HG03060 (cell line): ENCODE measurements around the gene PAK4.
"Not testable (repeated sequence)": the region's sequence is repeated elsewhere in the genome, so short reads cannot be mapped to it uniquely, and the experiment has no call there.

Experiments used
- ATAC-seq: cut with Tn5 transposase; IDR thresholded peaks from one replicate; pipeline ENCODE4 v1.9.1; 2021; ENCODE audit warnings: low read depth, moderate number of reproducible peaks; ENCODE audit not compliant: unreplicated experiment

PAK4 gene

DNA sequence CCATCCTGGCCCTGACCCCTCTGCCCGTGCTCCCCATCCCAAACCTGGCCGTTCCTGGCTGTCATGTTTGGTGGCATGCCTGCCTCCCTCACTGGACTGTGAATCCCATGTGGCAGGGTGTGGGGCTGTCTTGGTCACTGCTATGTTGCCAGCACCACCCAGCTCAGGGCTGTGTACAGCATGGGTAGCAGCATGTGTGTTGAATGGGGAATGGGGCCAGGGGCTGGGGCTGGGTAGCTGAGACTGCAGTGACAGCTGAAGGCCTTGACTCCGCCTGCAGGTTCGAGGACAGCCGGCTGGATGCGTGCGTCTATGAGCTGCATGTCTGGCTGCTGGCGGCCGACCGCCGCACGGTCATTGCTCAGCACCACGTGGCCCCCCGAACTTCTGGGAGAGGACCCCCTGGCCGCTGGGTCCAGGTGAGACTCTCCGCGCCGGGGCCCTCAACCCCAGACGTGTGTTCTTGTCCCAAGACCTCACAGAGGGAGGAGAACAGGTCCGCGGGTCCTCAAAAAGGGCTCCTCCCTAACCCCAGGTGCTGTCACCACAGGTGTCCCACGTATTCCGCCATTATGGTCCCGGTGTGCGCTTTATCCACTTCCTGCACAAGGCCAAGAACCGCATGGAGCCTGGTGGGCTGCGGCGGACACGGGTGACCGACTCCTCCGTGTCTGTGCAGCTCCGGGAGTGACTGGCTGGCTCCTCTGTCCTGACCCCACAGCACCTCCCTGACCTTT is 74.6 kb downstream of the PAK4 start:
- ATAC-seq = no peak

GRCh38 chr19:39200803-39201115 is 75.2 kb downstream of the PAK4 start:
- no peak for ATAC-seq

DNA sequence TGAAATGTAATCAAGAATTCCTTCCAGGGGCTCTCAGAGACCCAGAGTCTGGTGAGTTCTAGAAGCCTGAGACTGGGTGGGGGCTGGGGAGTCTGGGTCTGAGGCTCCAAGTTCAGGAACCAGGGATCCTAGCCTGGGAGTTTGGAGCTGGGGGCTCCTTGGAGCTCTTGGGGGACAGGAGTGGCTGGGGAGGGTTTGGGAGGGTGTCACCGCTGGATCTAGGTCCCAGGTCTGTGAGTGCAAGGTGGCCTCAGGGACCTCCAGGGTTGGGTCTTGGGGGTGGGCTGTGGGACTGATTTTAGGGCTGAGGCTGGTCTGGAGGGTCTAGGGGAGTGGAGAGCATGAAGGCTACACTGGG is 77.4 kb downstream of the PAK4 start:
- no peak for ATAC-seq

DNA sequence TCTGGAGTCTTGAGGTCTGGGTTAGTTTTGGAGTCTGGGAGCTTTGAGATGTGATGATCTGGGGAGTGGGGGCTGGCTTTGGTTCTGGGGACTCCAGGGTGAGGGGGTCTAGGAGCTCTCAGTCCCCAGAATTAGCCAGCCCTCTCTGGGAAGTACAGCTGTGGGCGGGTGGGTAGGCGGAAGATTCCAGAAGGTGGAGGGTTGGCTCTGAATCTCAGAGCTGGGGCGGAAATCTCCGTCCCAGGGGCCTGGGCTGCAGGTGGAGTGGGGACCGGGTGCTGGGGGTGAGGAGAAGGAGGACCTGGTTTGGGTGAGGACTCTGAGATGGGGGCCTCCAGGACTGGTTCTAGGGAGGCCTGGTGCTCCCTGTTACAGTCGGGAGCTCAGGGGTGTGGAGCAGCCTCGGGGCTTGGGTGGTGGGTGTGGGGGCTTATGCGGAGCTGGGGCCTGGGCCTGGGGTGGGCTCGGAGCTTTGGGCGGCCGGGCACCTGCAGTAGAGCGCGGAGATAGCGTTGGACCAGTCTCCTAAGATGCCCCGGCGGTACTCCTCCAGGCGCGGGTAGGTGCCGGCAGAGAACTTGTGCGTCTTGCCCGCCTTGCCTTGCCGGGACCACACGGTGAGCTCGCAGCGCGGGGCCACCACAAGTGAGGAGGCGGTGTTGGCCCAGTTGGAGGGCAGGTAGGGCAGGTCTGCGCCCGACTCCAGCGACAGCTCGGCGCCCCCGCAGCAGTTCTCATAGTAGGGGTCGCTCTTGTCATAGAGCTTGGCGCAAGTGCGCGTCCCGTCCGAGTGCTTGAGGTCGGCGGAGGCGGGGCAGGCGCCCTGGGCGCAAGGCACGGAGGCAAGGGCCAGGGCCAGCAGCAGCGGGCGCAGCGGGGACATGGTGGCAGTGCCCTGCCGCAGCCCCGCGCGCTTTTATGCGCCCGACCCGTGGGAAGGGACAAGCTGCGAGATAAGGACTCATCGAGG is 78.1 kb downstream of the PAK4 start, which contains the start of gene SYCN:
Gene SYCN, minus strand, starts transcription at position 892 of the 970 bp plus-strand sequence. Its CDS starts 9 bp downstream, at position 883.
- no peak for ATAC-seq

- ATAC-seq = no peak
Observed at GRCh38 chr19:39205449-39205764, 79.8 kb downstream of the PAK4 start.

DNA sequence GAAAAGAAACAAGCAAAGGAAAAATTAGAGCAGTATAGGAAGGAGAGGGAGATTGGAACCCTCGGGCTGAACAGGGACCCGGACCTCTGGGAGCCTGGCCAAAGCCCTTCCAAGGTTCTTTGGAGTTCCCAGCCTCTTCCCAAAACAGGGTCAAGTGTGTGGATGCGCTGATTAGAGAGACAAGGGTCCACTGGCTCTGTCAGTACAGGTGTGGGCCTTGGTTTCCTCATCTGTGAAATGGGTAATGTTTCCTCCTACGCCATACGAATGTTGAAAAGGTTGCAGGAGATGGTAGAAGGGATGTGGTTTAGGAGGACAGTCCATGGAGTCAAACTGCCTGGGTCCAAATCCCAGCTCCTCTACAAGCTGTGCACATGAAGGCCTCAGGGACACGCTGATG is 80.5 kb downstream of the PAK4 start:
- ATAC-seq = no peak

DNA sequence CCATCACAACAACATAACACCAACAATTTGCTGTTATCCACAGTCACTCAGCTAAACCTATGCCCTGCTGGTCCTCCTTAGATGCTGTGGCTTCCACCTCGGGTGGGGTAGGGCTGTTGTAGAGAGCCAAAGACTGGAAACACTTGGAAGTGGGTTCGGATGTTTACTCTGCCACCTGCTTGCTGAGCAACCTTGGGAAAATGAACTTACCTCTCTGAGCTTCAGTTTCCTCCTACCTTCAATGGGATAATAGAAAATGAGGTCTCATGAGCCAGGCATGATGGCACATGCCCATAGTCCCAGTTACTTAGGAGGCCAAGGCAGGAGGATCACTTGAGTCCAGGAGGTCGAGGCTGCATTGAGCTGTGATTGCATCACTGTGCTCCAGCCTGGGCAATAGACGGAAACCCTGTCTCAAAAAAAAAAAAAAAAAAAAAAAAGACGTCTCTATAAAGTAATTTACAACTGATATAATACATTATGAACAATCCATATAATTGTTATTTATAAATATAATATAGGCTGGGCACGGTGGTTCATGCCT is 81.8 kb downstream of the PAK4 start:
- no peak for ATAC-seq

DNA sequence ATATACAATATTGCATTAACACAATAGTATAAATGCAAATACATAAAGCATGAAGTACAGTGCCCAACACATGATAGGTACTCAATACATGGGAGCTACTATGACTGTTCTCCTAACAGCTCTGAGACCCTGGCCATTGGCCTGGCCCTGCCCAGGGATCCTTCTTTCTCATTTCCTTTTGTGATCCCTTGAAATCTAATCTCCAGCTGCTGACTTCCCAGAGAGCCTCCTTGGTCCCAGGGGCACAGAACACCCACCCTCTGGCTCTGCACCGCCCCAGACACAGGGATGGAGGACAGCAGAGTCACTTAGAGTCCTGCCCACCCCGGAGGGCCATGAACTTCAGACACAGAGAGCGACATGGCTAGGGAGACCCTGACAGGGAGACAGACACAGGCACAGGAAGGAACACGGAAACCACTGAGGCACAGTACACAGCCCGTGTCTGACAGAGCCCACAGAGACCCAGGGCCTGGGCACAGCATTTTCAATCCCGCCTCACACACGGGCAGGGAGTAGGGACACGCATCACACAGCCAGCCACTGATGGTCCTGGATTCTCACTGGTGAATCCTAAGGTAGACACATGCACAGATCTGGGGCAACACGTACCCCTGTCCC is 82.7 kb downstream of the PAK4 start:
- ATAC-seq = no peak

DNA sequence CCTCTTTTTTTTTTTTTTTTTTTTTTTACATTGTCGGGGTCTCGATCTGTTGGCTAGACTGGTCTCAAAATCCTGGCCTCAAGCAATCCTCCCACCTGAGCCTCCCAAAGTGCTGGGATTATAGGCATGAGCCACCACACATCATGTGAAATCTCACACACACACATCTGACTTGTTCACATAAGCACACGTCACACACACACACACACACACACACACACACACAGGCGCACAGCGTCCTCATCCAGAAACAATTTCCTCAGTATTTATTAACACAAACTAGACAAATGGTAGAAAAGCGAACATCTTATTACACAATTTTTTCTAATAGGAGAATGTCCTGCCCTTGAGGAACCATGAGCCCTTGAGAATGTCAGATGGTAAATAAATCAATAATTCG is 83.6 kb downstream of the PAK4 start:
- no peak for ATAC-seq

DNA sequence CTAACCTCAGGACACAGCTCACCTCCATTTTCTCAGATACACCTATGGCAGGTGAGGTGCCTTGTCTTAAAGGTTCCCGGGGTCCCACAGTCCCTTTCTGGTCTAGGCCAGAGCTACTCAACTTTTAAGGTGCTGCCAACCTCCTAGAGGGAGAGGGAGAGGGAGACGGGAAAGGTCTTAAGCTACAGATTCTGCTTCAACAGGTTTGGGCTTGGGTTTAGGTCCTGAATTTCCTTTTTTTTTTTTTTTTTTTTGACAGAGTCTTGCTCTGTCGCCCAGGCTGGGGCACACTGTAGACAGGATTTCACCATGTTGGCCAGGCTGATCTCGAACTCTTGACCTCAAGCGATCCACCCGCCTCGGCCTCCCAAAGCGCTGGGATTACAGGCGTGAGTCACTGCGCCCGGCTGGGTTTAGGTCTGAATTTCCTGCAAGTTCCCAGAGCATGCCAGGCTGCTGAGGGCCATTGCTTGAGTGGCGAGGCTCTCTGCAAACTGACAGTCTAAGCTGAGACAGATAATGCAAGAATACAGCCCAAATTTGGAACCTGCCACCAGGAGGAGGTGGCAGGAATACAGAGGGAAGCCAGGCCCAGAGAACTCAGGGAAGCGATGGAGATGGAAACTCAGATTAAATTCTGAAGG is 86.3 kb downstream of the PAK4 start:
- ATAC-seq = no peak

GRCh38 chr19:39212375-39212742 is 86.8 kb downstream of the PAK4 start:
- ATAC-seq = no peak

DNA sequence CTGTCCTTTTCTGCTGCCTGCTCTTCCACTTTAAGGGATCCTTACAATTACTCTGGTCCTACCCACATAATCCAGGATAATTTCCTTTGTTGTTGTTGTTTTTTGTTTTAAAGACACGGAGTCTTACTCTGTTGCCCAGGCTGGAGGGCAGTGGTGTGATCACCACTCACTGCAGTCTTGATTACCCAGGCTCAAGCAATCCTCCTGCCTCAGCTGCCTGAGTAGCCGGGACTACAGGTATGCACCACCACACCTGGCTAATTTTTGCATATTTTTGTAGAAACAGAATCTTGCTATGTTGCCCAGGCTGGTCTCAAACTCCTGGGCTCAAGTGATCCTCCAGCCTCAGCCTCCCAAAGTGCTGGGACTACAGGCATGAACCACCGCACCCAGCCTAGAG is 89.7 kb downstream of the PAK4 start:
- ATAC-seq = not testable (repeated sequence)

- no peak for ATAC-seq
Observed at GRCh38 chr19:39217094-39217493, 91.5 kb downstream of the PAK4 start.

- no peak for ATAC-seq
Observed at GRCh38 chr19:39218230-39219007, 92.8 kb downstream of the PAK4 start.

DNA sequence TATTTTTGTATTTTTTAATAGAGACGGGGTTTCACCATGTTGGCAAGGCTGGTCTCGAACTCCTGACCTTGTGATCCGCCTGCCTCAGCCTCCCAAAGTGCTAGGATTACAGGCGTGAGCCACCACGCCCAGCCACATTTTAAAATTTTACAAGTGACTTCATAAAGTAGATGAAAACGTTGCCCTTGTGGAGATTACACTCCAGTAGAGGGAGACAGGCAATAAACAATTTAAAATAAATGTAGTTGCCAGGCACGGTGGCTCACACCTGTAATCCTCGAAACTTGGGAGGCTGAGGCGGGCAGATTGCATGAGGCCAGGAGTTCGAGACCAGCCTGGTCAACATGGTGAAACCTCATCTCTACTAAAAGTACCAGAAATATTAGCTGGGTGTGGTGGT is 93.5 kb downstream of the PAK4 start:
- ATAC-seq = not testable (repeated sequence)

DNA sequence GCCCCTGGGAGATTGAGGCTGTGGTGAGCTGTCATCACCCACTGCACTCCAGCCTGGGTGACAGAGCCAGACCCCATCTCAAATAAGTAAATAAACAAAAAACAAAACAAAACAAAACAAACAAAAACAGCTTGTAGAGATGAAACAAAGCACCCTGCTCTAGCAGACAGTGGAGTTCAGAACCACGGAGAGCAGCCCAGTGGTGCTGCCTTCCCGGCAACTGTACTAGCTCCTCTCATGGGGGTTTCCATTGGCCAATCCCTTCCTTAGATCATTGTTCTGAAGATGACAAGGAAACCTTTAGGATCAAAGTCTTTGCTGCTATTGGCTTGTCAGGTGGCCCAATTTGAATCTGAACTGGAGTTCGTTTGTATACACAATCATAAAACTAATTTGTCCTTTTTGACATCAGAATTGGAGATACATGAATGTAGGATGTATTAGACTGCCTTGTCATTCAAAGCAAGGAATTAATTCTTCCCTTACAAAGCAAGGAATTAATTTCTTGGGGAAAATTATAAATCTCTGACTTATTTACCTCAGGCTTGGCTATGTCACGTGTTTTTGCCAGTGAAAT is 98.2 kb downstream of the PAK4 start:
- ATAC-seq = no peak

DNA sequence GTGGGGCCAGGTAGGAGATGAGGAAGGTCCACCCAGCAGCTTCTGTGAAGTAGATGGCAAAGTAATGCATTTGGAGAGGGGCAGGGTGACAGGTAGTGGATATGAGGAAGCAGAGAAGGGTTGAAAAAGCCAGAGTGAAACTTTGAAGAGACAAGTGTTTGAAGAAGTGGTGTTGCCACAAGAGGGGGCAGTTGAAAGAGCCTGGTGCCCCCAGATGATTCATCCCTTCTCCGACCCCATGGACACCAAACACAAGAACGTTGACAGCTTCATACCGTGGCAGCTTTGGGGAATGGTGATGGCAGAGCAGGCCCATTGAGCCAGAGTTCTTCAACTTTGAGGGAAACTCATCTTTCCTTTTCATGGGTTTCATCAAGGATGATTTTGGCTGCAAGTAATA is 99.3 kb downstream of the PAK4 start:
- ATAC-seq = no peak
